Measurements from ENCODE around the gene PKNOX2. TPM values are rescaled to one million over a fixed set of nuclear protein-coding genes. Genes with fewer than 3 reads are reported as not detected.

PKNOX2 gene
- polyA plus RNA-seq, 2 of the 4 experiments (the other 2 are of a cell fraction), result not detected

GRCh38 chr11:125327518-125328224, 163.1 kb downstream of the PKNOX2 start:
- no peak overlapping the region for H3K4me3 ChIP-seq
- H3K4me1 ChIP-seq, result no peaks in the 10 kb centered on the region
- DNase-seq (ENCODE audit: low read depth in 1 of 2, low spot score in 1 of 2) (no peak), FAIRE-seq (no peak), ATAC-seq (no peak)
- no peaks in the 10 kb centered on the region for H3K9me3 ChIP-seq
- CTCF ChIA-PET, result interaction anchor here (0.9 to 2.0 kb wide), 2 partner anchors 18 to 20 kb away, joined by 3 to 11 read pairs; no protein-coding TSS in a partner anchor
- WGBS (ENCODE audit: missing lambda C conversion rate), result 40% methylated on average over 6 of the region's 7 CpGs
- no peak overlapping the region for H3K27ac ChIP-seq
- POLR2A ChIA-PET, result no interaction called here
- no peak for TF ChIP-seq ESRRA (IDR thresholded peaks at IDR 0.05; ENCODE audit: borderline replicate concordance, low read length)
- TF ChIP-seq MAFK (IDR thresholded peaks at IDR 0.05; ENCODE audit: partially characterized antibody), result no peak
- TF ChIP-seq NR3C1 (IDR thresholded peaks at IDR 0.05), result no peak
- no peak for TF ChIP-seq HMGXB4 (CRISPR knock-in tag; IDR thresholded peaks at IDR 0.05; ENCODE audit: borderline replicate concordance)
- TF ChIP-seq EHF (CRISPR knock-in tag; IDR thresholded peaks at IDR 0.05), result no peak
- TF ChIP-seq GATA3 (IDR thresholded peaks at IDR 0.05; ENCODE audit: borderline replicate concordance), result no peak
- TF ChIP-seq BHLHE40 (IDR thresholded peaks at IDR 0.05; ENCODE audit: low read depth, low read length), result no peak
- no peak for TF ChIP-seq SMC3 (IDR thresholded peaks at IDR 0.05)
- no peak for TF ChIP-seq POLR2AphosphoS2 (conservative IDR thresholded peaks at IDR 0.05; ENCODE audit: low read length)
- no peak for TF ChIP-seq PHF8 (IDR thresholded peaks at IDR 0.05; ENCODE audit: borderline replicate concordance, low read depth)
- no peak for TF ChIP-seq RAD21 (conservative IDR thresholded peaks at IDR 0.05 in 1 of 2, IDR thresholded peaks at IDR 0.05 in 1 of 2)
- TF ChIP-seq REST (IDR thresholded peaks at IDR 0.05), result no peak
- no peak overlapping the region for H3K4me2 ChIP-seq

- 11% methylated on average over 1 of the region's 1 CpG for WGBS (ENCODE audit: missing lambda C conversion rate)
- FAIRE-seq, result no peak
- no peak overlapping the region for H3K4me3 ChIP-seq
- ChIA-PET CTCF (interaction anchor here (0.9 kb wide), 1 partner anchor 20 kb away, joined by 3 read pairs; no protein-coding TSS in a partner anchor), POLR2A (no interaction called here)
- H3K4me1 ChIP-seq, result no peaks in the 10 kb centered on the region
- no peaks in the 10 kb centered on the region for H3K9me3 ChIP-seq
- TF ChIP-seq FOSB (CRISPR knock-in tag; IDR thresholded peaks at IDR 0.05), result no peak
- no peak for TF ChIP-seq REST (IDR thresholded peaks at IDR 0.05)
- no peak for TF ChIP-seq CTCF (IDR thresholded peaks at IDR 0.05)
- no peak for TF ChIP-seq CBX8 (IDR thresholded peaks at IDR 0.05)
- TF ChIP-seq NFE2L2 (conservative IDR thresholded peaks at IDR 0.05; ENCODE audit: low read length), result no peak
- TF ChIP-seq USF2 (IDR thresholded peaks at IDR 0.05), result no peak
- no peak for TF ChIP-seq RCOR1 (IDR thresholded peaks at IDR 0.05; ENCODE audit: low read depth, low read length)
- no peak for TF ChIP-seq ZSCAN20 (CRISPR knock-in tag; IDR thresholded peaks at IDR 0.05)
- TF ChIP-seq CEBPB (IDR thresholded peaks at IDR 0.05), result no peak
- TF ChIP-seq SREBF2 (IDR thresholded peaks at IDR 0.05), result no peak
- TF ChIP-seq KDM5A (IDR thresholded peaks at IDR 0.05), result no peak
- no peak for TF ChIP-seq HDAC2 (IDR thresholded peaks at IDR 0.05)
- no peak for TF ChIP-seq CHD4 (IDR thresholded peaks at IDR 0.05; ENCODE audit: borderline replicate concordance)
- no peak for DNase-seq (ENCODE audit: low read depth in 1 of 2, low spot score in 1 of 2)
- H3K4me2 ChIP-seq, result no peak overlapping the region
- no peak overlapping the region for H3K27ac ChIP-seq
- no peak for ATAC-seq
These were observed 163.7 kb downstream of the PKNOX2 start for GRCh38 chr11:125328225-125328580.

Data from A549 (cell line).